AG04449 (cell line): ENCODE measurements around the gene RPS2.

Source experiments
- CTCF ChIA-PET: fragments of 350-600 bp; formaldehyde crosslinking; extraction: SDS; loops from one replicate; lab custom pipeline; 2021; ENCODE audit warnings: antibody characterized with exemption; lab: Yijun Ruan, JAX
- POLR2A ChIA-PET: fragments of 400-600, 350-600 bp; formaldehyde crosslinking; extraction: SDS; loops from one replicate; lab custom pipeline; 2020; ENCODE audit warnings: antibody characterized with exemption, inconsistent platforms; lab: Yijun Ruan, JAX
- DNase-seq: peaks from one replicate; pipeline ENCODE4 v3.0.0-alpha.2; 2010; ENCODE audit warnings: low read depth, low spot score
- H3K4me3 ChIP-seq: 2 replicates; pipeline ENCODE4 v1.5.1; 2011; ENCODE audit warnings: low read depth, mild to moderate bottlenecking, control low read depth, low read length
- CTCF ChIP-seq: IDR thresholded peaks from one replicate; pipeline ENCODE4 v1.5.1; 2011; ENCODE audit warnings: mild to moderate bottlenecking, moderate library complexity, low read length, control low read depth, inconsistent platforms; ENCODE audit not compliant: insufficient read depth; ENCODE audit errors: missing control alignments

RPS2 gene

GRCh38 chr16:1914988-1915387 is 49.6 kb downstream of the RPS2 start:
- POLR2A ChIA-PET: no interaction called here
- CTCF ChIA-PET: interaction anchor here (3.6 kb wide), 1 partner anchor 14 kb away, joined by 18 read pairs; no protein-coding TSS in a partner anchor
- no peak for DNase-seq
- TF ChIP-seq CTCF: no peak
- H3K4me3 ChIP-seq: no peak overlapping the region

- ChIA-PET CTCF (interaction anchor here (3.6 kb wide), 1 partner anchor 15 kb away, joined by 18 read pairs; no protein-coding TSS in a partner anchor), POLR2A (no interaction called here)
- no peak for TF ChIP-seq CTCF
- no peak overlapping the region for H3K4me3 ChIP-seq
- DNase-seq: no peak
These were observed 50.5 kb downstream of the RPS2 start for GRCh38 chr16:1914084-1914608.

GRCh38 chr16:1913327-1914083 is 51.1 kb downstream of the RPS2 start:
- POLR2A ChIA-PET: no interaction called here
- CTCF ChIA-PET: interaction anchor here (3.6 kb wide), 1 partner anchor 15 kb away, joined by 18 read pairs; no protein-coding TSS in a partner anchor
- no peak for DNase-seq
- no peak for TF ChIP-seq CTCF
- H3K4me3 ChIP-seq: no peak overlapping the region

GRCh38 chr16:1912215-1912543 is 52.4 kb downstream of the RPS2 start:
- CTCF ChIA-PET: interaction anchor here (1.4 kb wide), 2 partner anchors 11 to 18 kb away, joined by 3 read pairs; no protein-coding TSS in a partner anchor
- TF ChIP-seq CTCF: no peak
- POLR2A ChIA-PET: no interaction called here
- DNase-seq: no peak
- H3K4me3 ChIP-seq: no peak overlapping the region
